CD4-positive, alpha-beta T cell (primary cell): ENCODE measurements around the gene PFDN1. TPM values are rescaled to one million over a fixed set of nuclear protein-coding genes. Genes with fewer than 3 reads are reported as not detected.

Source experiments
- ATAC-seq: fragments of 200-7000 bp; cut with Tn5 transposase; one replicate; pipeline ENCODE4 v1.10.0; 2022; ENCODE audit warnings: mild to moderate bottlenecking; ENCODE audit not compliant: poor library complexity
- CTCF ChIA-PET: fragments of 350-600 bp; sonication (Branson Sonifier 250); formaldehyde crosslinking; loops from one replicate; lab custom pipeline; 2021; ENCODE audit warnings: antibody characterized with exemption, inconsistent platforms; lab: Charles Lee
- POLR2A ChIA-PET: fragments of 350-600 bp; sonication (Branson Sonifier 250); formaldehyde crosslinking; loops from one replicate; lab custom pipeline; 2021; ENCODE audit warnings: antibody characterized with exemption, inconsistent platforms; lab: Charles Lee
- DNase-seq, 14 experiments: peaks; one replicate each; pipeline ENCODE4 v3.0.0-alpha.2; 2013 to 2020; ENCODE audit warnings: mixed read lengths in 2 of 14
- H3K27ac ChIP-seq, 2 donors: one replicate each; pipeline versions ENCODE4 v1.5.1 to v1.7.0; 2013; ENCODE audit warnings: low read length in 2 of 2, low read depth in 1 of 2, mild to moderate bottlenecking in 1 of 2
- H3K27me3 ChIP-seq, 2 experiments: 1 replicate in 1 of 2; 2 replicates in 1 of 2; pipeline versions ENCODE4 v1.6.1 to v1.7.0; 2013; ENCODE audit warnings: low read length in 2 of 2, control low read depth in 1 of 2, mild to moderate bottlenecking in 1 of 2, moderate library complexity in 1 of 2; ENCODE audit not compliant: insufficient read depth in 2 of 2, control insufficient read depth in 1 of 2
- H3K36me3 ChIP-seq: one replicate; pipeline ENCODE4 v1.6.1; 2013; ENCODE audit warnings: low read length, control low read depth; ENCODE audit not compliant: insufficient read depth
- H3K4me1 ChIP-seq: one replicate; pipeline ENCODE4 v1.6.1; 2013; ENCODE audit warnings: low read length, control low read depth; ENCODE audit not compliant: insufficient read depth
- H3K4me3 ChIP-seq: one replicate; pipeline ENCODE4 v1.5.1; 2013; ENCODE audit warnings: mild to moderate bottlenecking, low read length, moderate library complexity
- H3K9me3 ChIP-seq, 2 experiments: 1 replicate in 1 of 2; 2 replicates in 1 of 2; pipeline versions ENCODE4 v1.6.1 to v1.7.0; 2013; ENCODE audit warnings: low read length in 2 of 2, mild to moderate bottlenecking in 2 of 2, control low read depth in 1 of 2, moderate library complexity in 1 of 2; ENCODE audit not compliant: control insufficient read depth in 1 of 2, insufficient read depth in 1 of 2
- H3K27ac Mint-ChIP-seq: one replicate; pipeline ENCODE4 v1.8.0; 2020; ENCODE audit warnings: mixed read lengths
- H3K27me3 Mint-ChIP-seq: one replicate; pipeline ENCODE4 v1.8.0; 2021; ENCODE audit warnings: mixed read lengths
- H3K36me3 Mint-ChIP-seq: one replicate; pipeline ENCODE4 v1.8.0; 2021; ENCODE audit warnings: low read depth, mixed read lengths
- H3K4me1 Mint-ChIP-seq: one replicate; pipeline ENCODE4 v1.8.0; 2021; ENCODE audit warnings: low read depth, mixed read lengths
- H3K4me3 Mint-ChIP-seq: one replicate; pipeline ENCODE4 v1.8.0; 2020; ENCODE audit warnings: mild to moderate bottlenecking, mixed read lengths
- H3K9me3 Mint-ChIP-seq: one replicate; pipeline ENCODE4 v1.8.0; 2020; ENCODE audit warnings: mixed read lengths
- CTCF ChIP-seq: fragments of 200-600 bp; IDR thresholded peaks from one replicate; pipeline ENCODE4 v1.8.0; 2022; ENCODE audit warnings: antibody characterized with exemption, mild to moderate bottlenecking
- intact Hi-C, 2 experiments: fragments of 100-400 bp; cut with DNase I in 1 of 2; cut with micrococcal nuclease in 1 of 2; formaldehyde crosslinking; loops; one replicate each; pipeline versions ENCODE4 v1.15.1 to v1.9.0; 2023 to 2025; cut with DNase I, micrococcal nuclease
- total RNA-seq, 174 experiments: library from RNA in 2 of 174; stranded (reverse) in 2 of 174; gene quantifications; one replicate each; pipeline ENCODE4 v1.2.3 and lab custom pipeline; 2021 to 2026

PFDN1 gene
- total RNA-seq, 2 experiments from 2014 or later: 21.3 to 22.0 TPM

GRCh38 chr5:140275837-140276236 is 27.1 kb downstream of the PFDN1 start:
- intact Hi-C loops: no loop called here
- Mint-ChIP-seq H3K36me3 (peaks cover 45% of the 10 kb centered on the region), H3K4me3 (no peak overlapping the region), H3K27ac (no peak overlapping the region), H3K4me1 (no peaks in the 10 kb centered on the region), H3K27me3 (no peaks in the 10 kb centered on the region), H3K9me3 (no peaks in the 10 kb centered on the region)
- H3K27ac ChIP-seq: no peak overlapping the region
- no peaks in the 10 kb centered on the region for H3K9me3 ChIP-seq
- ATAC-seq: no peak
- no peak overlapping the region for H3K4me3 ChIP-seq
- H3K4me1 ChIP-seq: no peaks in the 10 kb centered on the region
- ChIA-PET POLR2A (interaction anchor here (1.3 kb wide), 1 partner anchor 9 kb away, joined by 3 read pairs; no protein-coding TSS in a partner anchor), CTCF (no interaction called here)
- TF ChIP-seq CTCF: no peak
- no peak for DNase-seq
- peaks cover 13% of the 10 kb centered on the region for H3K36me3 ChIP-seq
- no peaks in the 10 kb centered on the region for H3K27me3 ChIP-seq

- intact Hi-C loops: no loop called here
- Mint-ChIP-seq H3K4me3 (no peak overlapping the region), H3K36me3 (peaks cover 33% of the 10 kb centered on the region), H3K27ac (no peak overlapping the region), H3K9me3 (no peaks in the 10 kb centered on the region), H3K4me1 (peaks cover 4% of the 10 kb centered on the region), H3K27me3 (no peaks in the 10 kb centered on the region)
- POLR2A ChIA-PET: interaction anchor here (0.6 kb wide), 1 partner anchor 120 kb away, joined by 3 read pairs; no protein-coding TSS in a partner anchor
- Histone ChIP-seq H3K27me3 (no peaks in the 10 kb centered on the region), H3K4me3 (no peak overlapping the region), H3K9me3 (no peaks in the 10 kb centered on the region), H3K4me1 (no peaks in the 10 kb centered on the region), H3K36me3 (peaks cover 6% of the 10 kb centered on the region), H3K27ac (no peak overlapping the region)
- TF ChIP-seq CTCF: no peak
- ATAC-seq: no peak
- DNase-seq: peak in 3 of 14 experiments; percentile 22 to 54 (median 52)
- CTCF ChIA-PET: no interaction called here
Observed at GRCh38 chr5:140273401-140273877, 29.5 kb downstream of the PFDN1 start.

GRCh38 chr5:140270008-140270407 is 32.9 kb downstream of the PFDN1 start:
- H3K27me3 Mint-ChIP-seq: no peaks in the 10 kb centered on the region
- POLR2A ChIA-PET: no interaction called here
- DNase-seq: no peak
- peaks cover 35% of the 10 kb centered on the region for H3K4me1 Mint-ChIP-seq
- Histone ChIP-seq H3K9me3 (no peaks in the 10 kb centered on the region), H3K36me3 (peaks cover 6% of the 10 kb centered on the region), H3K4me1 (peaks cover 18% of the 10 kb centered on the region), H3K27ac (no peak overlapping the region), H3K4me3 (no peak overlapping the region), H3K27me3 (no peaks in the 10 kb centered on the region)
- no peak overlapping the region for H3K4me3 Mint-ChIP-seq
- ATAC-seq: no peak
- CTCF ChIA-PET: no interaction called here
- no peaks in the 10 kb centered on the region for H3K9me3 Mint-ChIP-seq
- no peak for TF ChIP-seq CTCF
- intact Hi-C loops: no loop called here
- no peak overlapping the region for H3K27ac Mint-ChIP-seq
- H3K36me3 Mint-ChIP-seq: peaks cover 10% of the 10 kb centered on the region
